Subcutaneous adipose tissue (tissue), 4 donors: ENCODE data around the gene VPS37C. TPM values are rescaled to one million over a fixed set of nuclear protein-coding genes. Genes with fewer than 3 reads are reported as not detected.

Experiments used
- total RNA-seq, 4 donors: library from RNA; depleted of rRNA; stranded (reverse); fragments of >200 nt; gene quantifications; one replicate each; pipeline ENCODE4 v1.1.0, GENCODE V29; 2016
- TF ChIP-seq, protein P1 (sequence below): fragments of 450-650 bp; IDR thresholded peaks from one replicate; pipeline ENCODE4 v1.5.1; 2016; ENCODE audit warnings: low read depth, mild to moderate bottlenecking, control low read depth, antibody characterized with exemption, moderate library complexity

The VPS37C gene
- total RNA-seq, 4 donors from 2014 or later = 6.7 to 10.9 (median 8.8) TPM

DNA sequence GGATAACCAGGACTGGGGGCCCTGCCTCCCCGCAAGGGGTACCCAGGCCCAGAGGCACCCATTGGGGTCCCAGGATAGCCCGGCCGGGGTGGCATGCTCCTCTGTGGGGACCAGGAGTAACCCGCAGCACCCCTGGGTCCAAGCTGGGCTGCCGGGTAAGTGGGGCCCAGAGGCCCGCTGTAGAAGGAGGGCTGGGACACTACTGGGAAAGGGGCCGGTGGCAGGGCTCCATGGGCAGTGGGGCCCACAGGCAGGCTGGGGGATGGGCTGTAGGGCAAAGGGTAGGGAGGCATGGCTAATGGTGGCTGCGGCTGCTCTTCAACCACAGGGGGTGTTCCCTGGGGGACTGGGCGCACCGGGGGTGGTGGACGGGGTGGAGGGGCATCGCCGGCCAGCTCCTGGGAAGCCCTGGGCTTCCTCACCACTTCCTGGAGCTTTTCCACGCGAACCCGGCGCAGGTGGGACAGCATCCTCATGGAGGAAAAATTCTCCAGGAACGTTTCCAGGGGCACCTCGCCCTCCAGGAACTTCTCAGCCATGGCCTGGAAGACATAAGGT, 29.1 kb downstream of the VPS37C start:
- TF ChIP-seq, protein P1, sequence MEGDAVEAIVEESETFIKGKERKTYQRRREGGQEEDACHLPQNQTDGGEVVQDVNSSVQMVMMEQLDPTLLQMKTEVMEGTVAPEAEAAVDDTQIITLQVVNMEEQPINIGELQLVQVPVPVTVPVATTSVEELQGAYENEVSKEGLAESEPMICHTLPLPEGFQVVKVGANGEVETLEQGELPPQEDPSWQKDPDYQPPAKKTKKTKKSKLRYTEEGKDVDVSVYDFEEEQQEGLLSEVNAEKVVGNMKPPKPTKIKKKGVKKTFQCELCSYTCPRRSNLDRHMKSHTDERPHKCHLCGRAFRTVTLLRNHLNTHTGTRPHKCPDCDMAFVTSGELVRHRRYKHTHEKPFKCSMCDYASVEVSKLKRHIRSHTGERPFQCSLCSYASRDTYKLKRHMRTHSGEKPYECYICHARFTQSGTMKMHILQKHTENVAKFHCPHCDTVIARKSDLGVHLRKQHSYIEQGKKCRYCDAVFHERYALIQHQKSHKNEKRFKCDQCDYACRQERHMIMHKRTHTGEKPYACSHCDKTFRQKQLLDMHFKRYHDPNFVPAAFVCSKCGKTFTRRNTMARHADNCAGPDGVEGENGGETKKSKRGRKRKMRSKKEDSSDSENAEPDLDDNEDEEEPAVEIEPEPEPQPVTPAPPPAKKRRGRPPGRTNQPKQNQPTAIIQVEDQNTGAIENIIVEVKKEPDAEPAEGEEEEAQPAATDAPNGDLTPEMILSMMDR = no peak

DNA sequence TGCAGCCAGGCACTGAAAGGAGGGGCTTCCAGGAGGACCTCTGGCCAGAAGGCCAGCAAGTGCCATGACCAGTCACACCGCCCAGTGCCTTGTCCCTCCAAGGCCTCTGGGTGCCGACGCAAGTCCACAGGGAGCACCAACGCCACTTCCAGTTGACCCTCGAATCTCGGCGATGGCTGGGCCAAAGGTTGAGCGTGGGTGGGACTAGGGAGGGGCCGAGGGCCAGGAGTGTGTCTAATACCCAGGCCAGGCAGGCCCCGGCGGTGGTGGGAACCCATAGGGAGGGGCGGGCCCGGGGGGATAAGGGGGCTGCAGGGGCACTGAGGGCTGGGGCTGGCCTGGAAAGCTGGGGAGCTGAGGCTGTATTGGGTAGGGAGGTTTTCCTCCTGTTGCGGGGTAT, 29.6 kb downstream of the VPS37C start:
- TF ChIP-seq, protein P1 = no peak

DNA sequence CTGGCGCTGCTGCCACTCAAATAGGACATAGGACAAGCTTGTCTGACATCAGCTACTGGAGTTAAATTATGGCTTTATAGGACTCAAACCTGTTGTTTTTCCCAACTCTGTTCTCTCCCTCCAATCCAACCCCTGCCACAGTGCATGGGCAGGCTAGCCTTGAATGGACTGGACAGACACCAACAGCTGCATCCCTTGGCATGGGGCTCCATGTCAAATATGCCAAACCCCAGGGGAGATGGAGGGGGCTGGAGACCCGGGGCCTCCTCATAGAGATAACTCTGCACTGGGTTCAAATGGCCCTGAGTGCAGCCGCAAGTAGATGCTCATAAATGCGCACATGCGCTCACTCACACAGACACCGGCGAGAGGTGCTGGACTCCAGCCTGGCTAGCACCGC, 30.0 kb downstream of the VPS37C start:
- TF ChIP-seq, protein P1 = no peak

DNA sequence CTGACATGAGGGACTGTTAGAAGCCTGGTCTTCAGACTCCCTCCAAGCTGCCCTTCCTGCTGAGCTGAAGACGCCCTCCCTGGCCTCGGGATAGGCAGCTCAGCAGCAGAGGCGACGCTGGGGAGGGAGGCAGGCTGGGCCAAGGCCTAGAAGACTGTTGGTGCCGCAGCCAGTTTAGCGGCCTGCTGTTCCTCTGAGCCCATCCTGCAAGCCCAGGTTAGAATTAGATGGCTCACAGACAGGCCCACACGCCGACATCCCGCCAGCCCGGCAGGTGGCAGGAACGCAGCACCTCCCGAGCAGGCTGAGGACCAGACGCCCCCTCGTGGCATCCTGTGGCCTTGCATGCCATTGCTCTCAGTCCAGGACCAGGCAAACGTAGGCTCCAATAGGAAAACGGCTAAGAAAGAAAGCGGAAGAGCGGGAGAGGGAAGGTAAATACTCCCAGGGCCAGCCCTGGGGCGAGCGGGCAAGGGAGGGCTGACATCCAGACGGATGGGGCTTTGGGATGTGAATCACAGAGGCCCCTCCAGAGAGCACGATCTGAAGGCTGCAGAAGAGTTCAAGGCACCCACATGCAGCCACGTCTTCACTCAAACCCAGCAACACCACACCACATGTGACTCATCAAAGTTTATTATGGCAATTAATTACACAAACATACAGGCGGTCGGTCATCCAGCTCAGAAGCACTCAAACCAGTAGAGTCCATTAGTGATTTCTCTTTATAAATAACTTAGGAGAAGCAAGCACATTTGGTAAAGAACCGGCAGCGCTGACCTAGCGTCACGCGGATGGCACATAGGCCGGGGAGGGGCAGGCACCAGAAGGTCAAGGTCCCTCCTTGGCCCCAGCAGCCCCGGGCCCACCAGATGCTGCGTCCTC, 31.3 kb downstream of the VPS37C start:
- TF ChIP-seq, protein P1 = no peak

DNA sequence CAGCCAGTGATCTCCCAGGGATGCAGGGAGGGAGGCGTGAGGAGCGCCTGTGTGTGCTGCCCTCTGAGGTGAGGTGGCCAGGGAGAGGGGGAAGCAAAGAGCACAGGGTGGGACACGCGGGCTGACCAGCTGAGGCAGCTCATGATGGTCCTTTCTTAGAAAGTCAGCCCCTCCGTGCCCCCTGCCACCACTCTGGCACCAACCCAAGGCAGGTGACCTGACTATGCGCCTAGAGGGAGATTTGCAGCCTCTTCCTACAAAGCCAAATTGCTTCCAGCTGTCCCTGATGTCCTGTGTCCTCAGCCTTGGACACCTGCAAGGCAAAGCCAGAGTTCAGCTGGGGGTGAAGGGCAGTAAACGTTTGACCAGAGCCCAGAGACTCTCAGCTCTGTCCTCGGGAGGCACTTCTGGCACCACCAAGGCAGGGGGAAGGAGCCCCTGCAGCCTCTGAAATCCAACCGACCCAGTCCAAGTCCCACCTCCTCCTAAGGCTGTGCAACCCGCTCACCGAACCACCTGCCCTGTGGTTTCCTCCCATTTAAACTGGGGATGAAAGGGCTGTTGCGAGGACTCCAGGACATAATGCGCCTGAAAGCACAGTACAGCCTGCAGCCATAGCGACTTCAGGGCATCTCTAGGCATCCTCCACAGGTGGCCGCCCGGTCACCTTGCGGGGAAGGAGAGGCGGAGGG, 32.1 kb downstream of the VPS37C start:
- TF ChIP-seq, protein P1 = no peak

DNA sequence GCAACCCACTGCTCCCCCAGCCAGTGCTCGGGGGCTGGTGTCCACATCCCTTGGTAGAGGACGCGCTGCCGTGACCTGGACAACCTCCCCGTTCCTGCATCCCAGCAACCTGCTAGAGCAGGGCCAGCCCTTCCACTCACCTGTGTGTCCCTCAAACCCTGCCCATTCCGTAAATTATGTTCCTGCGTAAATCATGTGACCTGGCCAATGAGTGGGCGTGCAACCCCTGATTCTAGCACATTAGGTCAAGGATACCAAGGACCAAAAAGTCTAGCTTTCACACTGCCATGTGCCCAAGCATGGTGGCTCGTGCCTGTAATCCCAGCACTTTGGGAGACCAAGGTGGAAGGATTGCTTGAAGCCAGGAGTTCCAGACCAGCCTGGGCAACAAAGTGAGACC, 33.2 kb downstream of the VPS37C start:
- TF ChIP-seq, protein P1 = no peak

DNA sequence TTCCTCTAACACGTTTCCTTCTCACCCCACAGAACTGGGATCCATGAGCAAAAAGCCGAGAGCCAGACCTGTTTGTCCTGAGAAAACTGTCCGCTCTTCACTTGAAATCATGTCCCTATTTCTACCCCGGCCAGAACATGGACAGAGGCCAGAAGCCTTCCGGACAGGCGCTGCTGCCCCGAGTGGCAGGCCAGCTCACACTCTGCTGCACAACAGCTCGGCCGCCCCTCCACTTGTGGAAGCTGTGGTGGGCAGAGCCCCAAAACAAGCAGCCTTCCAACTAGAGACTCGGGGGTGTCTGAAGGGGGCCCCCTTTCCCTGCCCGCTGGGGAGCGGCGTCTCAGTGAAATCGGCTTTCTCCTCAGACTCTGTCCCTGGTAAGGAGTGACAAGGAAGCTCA, 35.0 kb downstream of the VPS37C start:
- TF ChIP-seq, protein P1 = no peak
